Measurements from ENCODE around the gene CPSF4.

DNA sequence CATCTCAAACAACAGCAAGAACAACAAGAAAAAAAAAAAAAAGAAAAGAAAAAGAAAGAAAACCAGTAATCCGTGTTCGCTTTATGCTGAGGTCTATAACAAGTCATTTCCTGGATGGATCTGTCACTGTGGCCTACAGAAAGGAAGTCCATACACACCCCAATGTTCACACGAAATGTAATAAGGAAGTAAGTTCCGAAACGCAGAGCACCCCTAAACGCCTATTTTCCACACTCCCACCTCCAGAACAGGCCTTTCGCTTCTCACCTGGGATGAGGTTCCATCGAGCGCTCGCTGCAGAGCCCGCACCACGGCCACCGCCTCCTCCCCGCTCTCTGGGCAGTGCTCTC lies 60.6 kb downstream of the CPSF4 start:
- TF ChIP-seq, protein P1, sequence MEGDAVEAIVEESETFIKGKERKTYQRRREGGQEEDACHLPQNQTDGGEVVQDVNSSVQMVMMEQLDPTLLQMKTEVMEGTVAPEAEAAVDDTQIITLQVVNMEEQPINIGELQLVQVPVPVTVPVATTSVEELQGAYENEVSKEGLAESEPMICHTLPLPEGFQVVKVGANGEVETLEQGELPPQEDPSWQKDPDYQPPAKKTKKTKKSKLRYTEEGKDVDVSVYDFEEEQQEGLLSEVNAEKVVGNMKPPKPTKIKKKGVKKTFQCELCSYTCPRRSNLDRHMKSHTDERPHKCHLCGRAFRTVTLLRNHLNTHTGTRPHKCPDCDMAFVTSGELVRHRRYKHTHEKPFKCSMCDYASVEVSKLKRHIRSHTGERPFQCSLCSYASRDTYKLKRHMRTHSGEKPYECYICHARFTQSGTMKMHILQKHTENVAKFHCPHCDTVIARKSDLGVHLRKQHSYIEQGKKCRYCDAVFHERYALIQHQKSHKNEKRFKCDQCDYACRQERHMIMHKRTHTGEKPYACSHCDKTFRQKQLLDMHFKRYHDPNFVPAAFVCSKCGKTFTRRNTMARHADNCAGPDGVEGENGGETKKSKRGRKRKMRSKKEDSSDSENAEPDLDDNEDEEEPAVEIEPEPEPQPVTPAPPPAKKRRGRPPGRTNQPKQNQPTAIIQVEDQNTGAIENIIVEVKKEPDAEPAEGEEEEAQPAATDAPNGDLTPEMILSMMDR (IDR thresholded peaks at IDR 0.05) = no peak
- no peak for TF ChIP-seq POLR2A (IDR thresholded peaks at IDR 0.05)

All from lower leg skin (tissue), 3 donors.